HG02763 (cell line): ENCODE data around the gene ARHGAP19.

ENCODE experiments used
- ATAC-seq: cut with Tn5 transposase; IDR thresholded peaks from one replicate; pipeline ENCODE4 v1.9.1; 2021; ENCODE audit warnings: mild to moderate bottlenecking, moderate library complexity; ENCODE audit not compliant: unreplicated experiment

Gene ARHGAP19

DNA sequence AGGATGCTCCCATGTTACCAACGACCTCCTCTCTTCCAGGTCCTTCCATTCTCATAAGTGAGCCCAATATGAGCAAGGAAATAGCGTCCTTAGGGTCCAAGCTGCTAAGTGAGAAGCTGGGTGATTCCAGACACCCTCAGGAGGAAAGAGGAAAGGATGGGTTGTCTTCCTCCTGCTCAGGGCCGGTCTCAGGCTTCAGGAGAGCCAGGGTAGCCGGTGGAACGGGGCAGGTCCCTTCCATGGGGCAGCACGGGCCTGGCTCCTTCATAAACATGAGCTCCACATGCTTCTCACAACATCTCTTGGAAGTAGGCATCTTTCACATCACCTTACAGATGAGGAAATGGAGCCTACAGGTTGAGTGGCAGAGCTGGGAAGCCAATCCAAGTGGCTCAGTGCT lies 119.4 kb downstream of the ARHGAP19 start:
- ATAC-seq: no peak
